PFSK-1 (cell line): Measurements from ENCODE around the gene TBX3.

ENCODE experiments used
- POLR2AphosphoS5 ChIP-seq: IDR thresholded peaks from 2 replicates; pipeline ENCODE4 v1.6.1; 2012; ENCODE audit warnings: low read depth, mild to moderate bottlenecking, control low read depth, low read length, moderate library complexity
- REST ChIP-seq, 2 experiments: IDR thresholded peaks; 2 replicates each; pipeline versions ENCODE4 v1.6.1 to v1.8.0; 2011 to 2012; ENCODE audit warnings: low read depth in 2 of 2, low read length in 2 of 2, control low read depth in 1 of 2, inconsistent platforms in 1 of 2, mild to moderate bottlenecking in 1 of 2, moderate library complexity in 1 of 2; ENCODE audit not compliant: insufficient read depth in 1 of 2
- SIN3A ChIP-seq: IDR thresholded peaks from 2 replicates; pipeline ENCODE4 v1.6.1; 2012; ENCODE audit warnings: mild to moderate bottlenecking, low read length, moderate library complexity, borderline replicate concordance; ENCODE audit not compliant: insufficient read depth
- TAF1 ChIP-seq: IDR thresholded peaks from 2 replicates; pipeline ENCODE4 v1.6.1; 2012; ENCODE audit warnings: low read length, control low read depth, borderline replicate concordance; ENCODE audit not compliant: insufficient read depth

- TF ChIP-seq SIN3A (no peak), TAF1 (no peak), POLR2AphosphoS5 (no peak), REST (IDR thresholded peaks at IDR 0.05; ENCODE audit: insufficient read depth in 1 of 2, low read depth in 2 of 2, low read length in 2 of 2) (no peak)
Measured at GRCh38 chr12:114732426-114733030, 48.6 kb upstream of the TBX3 start.
